HAP-1 (cell line): ENCODE measurements around the gene SFXN1.
A peak's percentile ranks its signal among the peaks of the same experiment; 100 is the strongest.

Experiments
- DNase-seq, 2 experiments: peaks; one replicate each; pipeline ENCODE4 v3.0.0-alpha.2; 2016 to 2020; ENCODE audit warnings: low spot score in 2 of 2
- H3K27me3 ChIP-seq: fragments of 250-450 bp; sonication (Bioruptor Pico); 2 replicates; pipeline ENCODE4 v1.5.1; 2020; ENCODE audit warnings: low read depth, mild to moderate bottlenecking, moderate library complexity
- H3K36me3 ChIP-seq: fragments of 250-450 bp; sonication (Bioruptor Pico); replicated peaks from 2 replicates; pipeline ENCODE4 v1.5.1; 2020; ENCODE audit warnings: mild to moderate bottlenecking
- H3K4me1 ChIP-seq: fragments of 250-450 bp; sonication (Bioruptor Pico); 2 replicates; pipeline ENCODE4 v1.5.1; 2020; ENCODE audit warnings: mild to moderate bottlenecking
- H3K4me3 ChIP-seq: fragments of 250-450 bp; sonication (Bioruptor Pico); 2 replicates; pipeline ENCODE4 v1.5.1; 2020; ENCODE audit warnings: mild to moderate bottlenecking, moderate library complexity
- H3K9me3 ChIP-seq: fragments of 250-450 bp; sonication (Bioruptor Pico); 2 replicates; pipeline ENCODE4 v1.5.1; 2020; ENCODE audit warnings: mild to moderate bottlenecking, moderate library complexity
- in situ Hi-C: fragments of 300-500 bp; cut with MboI; formaldehyde crosslinking; loops from 3 replicates; pipeline ENCODE4 v1.14.3; 2020; ENCODE audit warnings: low sequenced_read_pairs, inconsistent platforms, mixed read lengths

Gene SFXN1

DNA sequence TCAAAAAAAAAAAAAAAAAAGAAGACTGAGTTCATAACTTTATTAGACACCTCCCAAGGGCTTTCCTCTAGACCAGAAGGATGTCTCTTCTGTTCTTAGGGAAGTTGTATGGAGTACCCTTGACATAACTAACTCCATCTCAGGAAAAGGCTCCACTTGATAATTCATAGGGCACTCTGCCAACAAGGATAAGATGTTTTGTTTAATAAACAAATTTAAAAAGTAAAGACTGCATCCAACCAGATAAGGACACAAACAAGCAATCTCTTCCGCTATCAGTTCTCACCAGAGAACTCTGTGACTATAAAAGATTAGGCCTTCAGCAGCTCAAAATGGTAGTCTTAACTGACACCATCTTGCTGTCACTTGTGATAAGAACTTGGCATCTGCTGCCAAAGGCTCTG lies 65.8 kb downstream of the SFXN1 start:
- DNase-seq, result no peak
- Histone ChIP-seq H3K36me3 (no peaks in the 10 kb centered on the region), H3K4me3 (no peak overlapping the region), H3K4me1 (peaks cover 14% of the 10 kb centered on the region), H3K27me3 (peaks cover 43% of the 10 kb centered on the region), H3K9me3 (no peaks in the 10 kb centered on the region)
- in situ Hi-C loops, result loop anchor here (5.0 kb wide), 1 partner anchor 173 kb away; no protein-coding TSS in a partner anchor

DNA sequence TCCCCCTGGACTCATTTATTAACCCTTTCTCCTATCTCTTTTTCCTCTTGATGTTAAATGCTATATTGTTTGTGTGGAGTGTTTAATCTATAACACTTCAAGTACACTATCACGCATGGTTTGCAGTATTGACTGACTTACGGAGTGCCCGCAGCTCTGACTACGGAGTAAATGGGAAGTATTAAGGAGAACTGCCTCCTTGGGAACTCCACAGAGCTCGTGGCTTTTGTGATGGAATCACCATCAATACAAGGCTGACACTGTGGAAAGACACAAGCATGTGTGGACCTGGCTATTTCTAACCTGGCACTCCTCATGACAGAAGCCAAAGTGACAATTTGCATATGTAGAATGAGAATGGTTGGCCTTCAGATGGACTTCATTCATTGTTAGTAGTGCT lies 66.2 kb downstream of the SFXN1 start:
- no peaks in the 10 kb centered on the region for H3K36me3 ChIP-seq
- H3K27me3 ChIP-seq, result peaks cover 46% of the 10 kb centered on the region
- in situ Hi-C loops, result loop anchor here (5.0 kb wide), 1 partner anchor 173 kb away; no protein-coding TSS in a partner anchor
- no peak for DNase-seq
- H3K9me3 ChIP-seq, result no peaks in the 10 kb centered on the region
- H3K4me1 ChIP-seq, result peaks cover 14% of the 10 kb centered on the region
- H3K4me3 ChIP-seq, result no peak overlapping the region

DNA sequence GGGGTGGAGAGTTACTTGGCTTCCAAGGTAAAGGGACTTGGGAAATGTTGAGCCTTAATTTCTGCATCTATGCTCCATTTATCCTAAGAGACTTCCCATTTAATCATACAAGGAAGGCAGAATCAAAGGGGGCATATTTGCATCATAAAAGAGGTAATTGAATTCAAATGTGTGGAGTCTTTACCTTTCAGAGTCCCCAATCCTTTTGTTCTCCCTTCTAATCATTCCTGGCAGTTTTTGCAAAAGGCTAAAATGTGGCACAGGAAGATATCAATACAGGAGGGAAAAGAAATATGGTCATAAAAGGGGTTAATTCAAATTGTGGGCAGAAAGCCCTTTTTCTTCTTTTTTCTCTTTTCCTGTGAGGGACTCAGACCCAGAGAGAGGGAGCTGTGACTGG lies 69.5 kb downstream of the SFXN1 start:
- no peak overlapping the region for H3K4me3 ChIP-seq
- H3K4me1 ChIP-seq, result peaks cover 14% of the 10 kb centered on the region
- H3K27me3 ChIP-seq, result peaks cover 69% of the 10 kb centered on the region
- no peaks in the 10 kb centered on the region for H3K36me3 ChIP-seq
- no peaks in the 10 kb centered on the region for H3K9me3 ChIP-seq
- in situ Hi-C loops, result no loop called here
- peak in 1 of 2 experiments; percentile 91 for DNase-seq

DNA sequence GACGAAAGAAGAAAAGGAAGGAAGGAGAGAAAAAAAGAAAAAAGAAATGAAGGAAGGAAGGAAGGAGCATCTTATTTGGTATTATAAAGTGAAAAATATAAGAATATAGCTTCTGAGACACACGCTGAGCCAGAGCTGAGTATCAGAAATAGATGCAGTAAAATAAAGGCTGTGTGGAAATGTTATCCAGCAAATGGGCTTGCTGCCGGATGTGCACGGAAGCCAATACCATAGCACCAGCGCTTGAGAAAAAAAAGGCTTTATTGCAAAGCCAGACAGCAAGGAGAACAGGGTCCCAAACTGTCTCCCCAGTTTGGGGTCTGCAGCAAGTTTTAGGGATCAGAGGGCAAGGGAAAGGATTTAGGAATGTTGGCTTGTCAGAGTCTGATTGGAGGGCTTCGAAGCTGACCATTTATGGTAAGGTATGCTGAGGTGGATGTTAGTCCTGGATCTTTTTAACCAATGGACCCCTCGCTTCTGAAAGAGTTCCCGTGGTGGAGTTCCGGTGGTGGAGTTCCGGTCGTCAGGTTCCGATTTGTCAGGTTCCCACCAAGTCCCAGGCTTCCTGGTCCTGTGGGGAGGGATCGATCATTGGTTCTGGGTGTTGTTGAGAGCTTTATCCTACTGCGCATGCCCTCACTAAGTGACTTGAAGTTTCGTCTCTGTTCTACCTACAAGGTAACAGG lies 70.4 kb downstream of the SFXN1 start:
- Histone ChIP-seq H3K27me3 (peaks cover 66% of the 10 kb centered on the region), H3K4me3 (no peak overlapping the region), H3K4me1 (peaks cover 14% of the 10 kb centered on the region), H3K36me3 (no peaks in the 10 kb centered on the region), H3K9me3 (no peaks in the 10 kb centered on the region)
- DNase-seq, result no peak
- in situ Hi-C loops, result no loop called here

DNA sequence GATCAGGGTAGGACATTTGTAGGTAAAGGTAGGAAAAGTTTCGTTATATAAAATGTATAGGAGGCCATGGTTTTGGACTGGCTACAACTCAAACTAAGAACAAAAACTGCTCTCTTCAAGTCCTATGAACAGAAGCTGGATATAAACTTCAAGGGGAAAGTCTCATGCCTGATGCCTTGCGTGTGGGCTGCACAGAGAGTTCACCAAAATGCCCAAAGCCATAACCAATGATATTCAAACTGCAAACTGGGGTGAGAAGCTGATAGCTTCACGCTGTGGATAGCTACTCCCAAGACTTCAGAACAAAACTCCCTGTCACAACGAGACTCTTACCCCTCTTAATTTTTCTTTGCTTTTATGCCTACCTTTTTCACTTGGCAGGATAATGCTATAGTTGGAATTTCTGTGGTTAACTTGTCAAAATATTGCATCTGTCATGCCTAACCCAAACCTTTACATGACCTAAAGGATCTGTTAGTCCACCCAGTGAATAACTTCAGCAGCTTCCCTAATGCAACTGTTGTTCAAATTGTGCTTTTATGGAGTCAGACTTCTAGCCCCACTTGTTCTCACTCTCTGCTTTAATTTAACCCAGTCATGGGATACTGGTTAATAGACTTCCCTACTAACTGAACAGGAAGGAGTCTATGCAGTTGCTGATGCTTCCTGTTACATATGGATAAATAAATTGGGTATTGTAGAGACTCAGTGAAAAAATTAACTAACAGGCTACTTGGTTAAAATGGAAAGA lies 71.9 kb downstream of the SFXN1 start:
- Histone ChIP-seq H3K4me3 (no peak overlapping the region), H3K4me1 (peaks cover 14% of the 10 kb centered on the region), H3K9me3 (0 out of 2 replicates have a peak, but pooled peaks cover 2% of the 10 kb centered on the region), H3K36me3 (no peaks in the 10 kb centered on the region), H3K27me3 (peaks cover 62% of the 10 kb centered on the region)
- in situ Hi-C loops, result no loop called here
- no peak for DNase-seq

DNA sequence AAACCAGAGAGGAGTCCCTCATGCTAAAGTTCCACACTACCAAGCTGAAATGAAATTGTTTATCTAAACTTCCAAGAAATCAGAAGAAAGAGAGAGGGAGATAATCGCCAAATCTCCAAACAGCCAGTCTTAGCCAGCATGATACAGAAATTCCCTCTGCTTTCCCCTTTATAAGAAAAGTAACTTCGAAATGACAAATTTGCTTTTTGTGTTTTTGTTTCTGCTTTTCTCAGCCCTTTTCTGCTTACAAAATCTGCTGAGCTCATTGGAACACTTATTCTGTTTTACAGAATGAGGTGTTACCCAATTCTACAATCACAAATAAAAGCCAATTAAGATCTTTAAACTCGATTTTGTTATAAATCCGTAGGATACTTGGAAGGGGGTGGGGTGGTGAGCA lies 72.9 kb downstream of the SFXN1 start:
- Histone ChIP-seq H3K9me3 (0 out of 2 replicates have a peak, but pooled peaks cover 2% of the 10 kb centered on the region), H3K4me3 (no peak overlapping the region), H3K4me1 (peaks cover 14% of the 10 kb centered on the region), H3K27me3 (peaks cover 56% of the 10 kb centered on the region), H3K36me3 (no peaks in the 10 kb centered on the region)
- no peak for DNase-seq
- in situ Hi-C loops, result no loop called here

DNA sequence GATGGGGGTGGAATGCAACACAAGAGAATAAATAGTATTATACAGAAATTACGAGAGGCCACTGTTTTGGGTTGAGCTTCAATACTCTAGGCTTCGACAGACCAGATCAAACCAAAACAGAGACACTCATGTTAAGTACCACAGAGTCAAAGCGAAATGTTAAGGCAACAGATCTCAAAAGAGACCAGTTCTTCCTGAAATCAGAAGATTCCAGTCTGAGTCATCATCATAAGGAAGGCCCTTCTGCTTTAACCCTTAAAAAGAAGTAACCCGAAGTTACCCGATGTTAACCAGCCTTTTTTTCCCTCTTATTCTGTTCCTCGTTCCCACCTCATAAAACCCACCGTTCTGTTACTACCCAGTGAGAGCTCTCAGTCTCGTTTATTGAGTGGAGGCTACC lies 75.9 kb downstream of the SFXN1 start:
- Histone ChIP-seq H3K36me3 (no peaks in the 10 kb centered on the region), H3K9me3 (0 out of 2 replicates have a peak, but pooled peaks cover 2% of the 10 kb centered on the region), H3K4me3 (no peak overlapping the region), H3K4me1 (no peaks in the 10 kb centered on the region), H3K27me3 (peaks cover 35% of the 10 kb centered on the region)
- in situ Hi-C loops, result no loop called here
- DNase-seq, result no peak

DNA sequence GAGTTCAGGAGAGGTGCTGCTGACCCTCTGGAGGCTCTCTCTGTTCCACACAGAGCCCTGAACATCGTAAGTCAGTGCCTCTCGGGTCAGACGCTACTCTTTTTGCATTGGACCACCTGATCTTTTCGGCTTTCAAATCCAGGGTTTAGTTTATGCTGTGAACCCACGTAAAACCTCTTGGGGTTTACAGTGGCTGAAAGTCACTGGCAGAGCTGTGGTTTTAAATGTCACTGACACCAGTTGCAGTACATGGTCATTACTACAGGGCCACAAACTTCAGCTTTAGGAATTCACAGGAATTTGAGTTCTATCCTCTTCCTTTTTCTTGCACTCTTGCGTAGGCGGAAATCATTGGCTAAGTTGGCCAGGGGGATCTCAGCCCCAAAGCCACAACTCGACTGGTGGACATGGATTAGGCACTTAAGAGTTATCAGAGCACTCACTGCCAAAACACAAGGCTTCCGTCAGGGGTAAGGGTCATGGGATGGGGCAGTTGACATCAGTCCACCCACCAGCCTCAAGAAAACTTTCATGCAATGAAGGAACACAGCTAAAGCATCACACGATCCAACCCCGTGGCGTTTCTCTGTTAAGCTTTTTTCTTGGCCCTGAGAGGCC lies 76.9 kb downstream of the SFXN1 start:
- Histone ChIP-seq H3K4me1 (no peaks in the 10 kb centered on the region), H3K4me3 (no peak overlapping the region), H3K9me3 (0 out of 2 replicates have a peak, but pooled peaks cover 2% of the 10 kb centered on the region), H3K36me3 (no peaks in the 10 kb centered on the region), H3K27me3 (peaks cover 28% of the 10 kb centered on the region)
- in situ Hi-C loops, result no loop called here
- no peak for DNase-seq

DNA sequence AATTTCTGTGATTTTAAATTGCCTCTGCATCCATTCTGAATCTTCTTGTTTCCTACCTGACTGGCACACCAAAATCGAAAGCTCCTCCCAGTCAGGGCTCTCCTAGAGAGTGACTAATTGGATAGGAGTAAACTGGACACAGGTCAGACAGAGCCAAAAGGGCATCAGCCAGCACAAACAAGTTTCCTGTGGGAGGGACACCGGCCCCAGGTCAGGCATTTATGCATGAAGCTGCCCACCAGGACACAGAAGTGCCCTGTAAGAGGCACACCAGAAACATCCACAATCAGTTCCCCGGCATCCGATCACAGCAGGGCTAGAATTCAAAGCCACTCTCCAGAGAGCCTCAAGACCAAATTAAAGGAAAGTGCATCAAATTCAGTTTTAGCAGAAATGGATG lies 78.4 kb downstream of the SFXN1 start:
- Histone ChIP-seq H3K4me3 (no peak overlapping the region), H3K27me3 (peaks cover 24% of the 10 kb centered on the region), H3K4me1 (no peaks in the 10 kb centered on the region), H3K36me3 (no peaks in the 10 kb centered on the region), H3K9me3 (0 out of 2 replicates have a peak, but pooled peaks cover 2% of the 10 kb centered on the region)
- in situ Hi-C loops, result no loop called here
- no peak for DNase-seq

DNA sequence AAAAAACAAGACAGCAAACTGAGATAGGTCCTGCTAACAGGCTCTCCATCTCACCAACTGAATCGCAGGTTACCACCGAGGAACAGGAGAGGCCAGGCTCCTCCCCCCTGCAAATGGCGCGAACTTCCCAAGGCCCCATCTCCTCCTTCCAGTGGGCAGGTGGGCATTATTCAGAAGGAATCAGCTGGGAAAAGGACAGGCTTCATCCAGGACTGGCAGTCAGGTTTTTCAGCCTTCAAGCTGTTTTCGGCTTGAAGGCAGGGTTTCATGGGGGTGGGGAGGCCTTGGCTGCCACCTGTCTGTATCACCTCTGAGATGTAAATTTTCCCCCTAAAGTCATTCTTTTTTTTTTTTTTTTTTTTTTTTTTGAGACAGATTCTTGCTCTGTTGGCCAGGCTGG lies 79.4 kb downstream of the SFXN1 start:
- Histone ChIP-seq H3K4me1 (no peaks in the 10 kb centered on the region), H3K36me3 (no peaks in the 10 kb centered on the region), H3K27me3 (peaks cover 26% of the 10 kb centered on the region), H3K9me3 (0 out of 2 replicates have a peak, but pooled peaks cover 2% of the 10 kb centered on the region), H3K4me3 (no peak overlapping the region)
- in situ Hi-C loops, result no loop called here
- DNase-seq, result no peak

DNA sequence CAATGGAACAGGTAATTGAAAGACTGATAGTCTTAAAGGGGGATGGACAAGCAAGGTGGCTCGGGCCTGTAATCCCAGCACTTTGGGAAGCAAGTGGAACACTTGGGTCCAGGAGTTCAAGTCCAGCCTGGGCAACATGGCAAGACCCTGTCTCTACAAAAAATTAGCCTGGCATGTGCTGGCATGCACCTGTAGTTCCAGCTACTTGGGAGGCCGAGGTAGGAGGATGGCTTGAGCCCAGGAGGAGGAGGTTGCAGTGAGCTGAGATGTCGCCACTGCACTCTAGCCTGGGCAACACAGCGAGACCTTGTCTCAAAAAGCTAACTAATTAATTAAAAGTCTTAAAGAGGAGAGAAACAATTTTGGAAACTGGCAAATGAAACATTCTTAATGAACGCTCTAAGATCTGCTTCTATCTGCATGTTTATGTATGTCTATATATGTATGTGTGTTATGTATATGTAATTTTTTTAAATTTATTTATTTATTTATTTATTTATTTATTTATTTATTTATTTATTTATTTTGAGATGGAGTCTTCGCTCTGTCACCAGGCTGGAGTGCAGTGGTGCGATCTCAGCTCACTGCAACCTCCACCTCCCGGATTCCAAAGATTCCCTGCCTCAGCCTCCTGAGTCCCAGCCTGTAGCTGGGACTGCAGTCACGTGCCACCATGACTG lies 80.6 kb downstream of the SFXN1 start:
- no peak for DNase-seq
- no peak overlapping the region for H3K4me3 ChIP-seq
- peaks cover 34% of the 10 kb centered on the region for H3K27me3 ChIP-seq
- in situ Hi-C loops, result no loop called here
- 0 out of 2 replicates have a peak, but pooled peaks cover 2% of the 10 kb centered on the region for H3K9me3 ChIP-seq
- H3K36me3 ChIP-seq, result no peaks in the 10 kb centered on the region
- H3K4me1 ChIP-seq, result no peaks in the 10 kb centered on the region

DNA sequence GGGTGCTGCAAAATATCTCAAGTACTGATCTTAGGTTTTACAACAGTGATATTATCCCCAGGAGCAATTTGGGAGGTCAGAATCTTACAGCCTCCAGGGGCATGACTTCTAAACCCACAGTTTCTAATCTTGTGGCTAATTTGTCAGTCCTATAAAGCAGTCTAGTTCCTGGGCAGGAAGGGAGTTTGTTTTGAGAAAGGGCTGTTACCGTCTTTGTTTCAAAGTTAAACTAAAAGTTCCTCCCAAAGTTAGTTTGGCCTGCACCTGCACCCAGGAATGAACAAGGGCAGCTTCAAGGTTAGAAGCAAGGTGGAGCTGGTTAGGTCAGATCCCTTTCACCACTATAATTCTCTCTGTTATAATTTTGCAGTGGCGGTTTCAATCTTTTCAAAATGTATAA lies 81.7 kb downstream of the SFXN1 start:
- Histone ChIP-seq H3K4me1 (no peaks in the 10 kb centered on the region), H3K4me3 (no peak overlapping the region), H3K36me3 (no peaks in the 10 kb centered on the region), H3K27me3 (peaks cover 39% of the 10 kb centered on the region), H3K9me3 (no peaks in the 10 kb centered on the region)
- DNase-seq, result no peak
- in situ Hi-C loops, result no loop called here

DNA sequence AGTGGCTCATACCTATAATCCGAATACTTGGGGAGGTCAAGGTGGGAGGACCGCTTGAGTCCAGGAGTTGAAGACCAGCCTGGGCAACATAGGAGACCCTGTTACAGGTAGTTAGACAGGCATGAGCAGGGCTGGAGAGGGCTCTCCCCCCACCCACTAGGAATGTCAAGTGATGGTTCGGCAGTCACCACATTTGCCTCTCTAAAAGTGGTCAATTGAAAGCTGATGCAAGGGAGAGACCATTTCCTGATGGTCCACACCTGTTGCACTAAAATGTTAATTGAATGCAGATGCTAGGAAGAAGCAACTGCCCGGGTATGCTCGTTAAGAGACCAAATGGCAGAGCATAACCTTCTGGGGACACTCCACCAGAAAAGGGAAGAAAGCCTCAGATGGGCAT lies 82.7 kb downstream of the SFXN1 start:
- no peak for DNase-seq
- in situ Hi-C loops, result no loop called here
- H3K36me3 ChIP-seq, result no peaks in the 10 kb centered on the region
- H3K4me3 ChIP-seq, result no peak overlapping the region
- H3K27me3 ChIP-seq, result peaks cover 49% of the 10 kb centered on the region
- no peaks in the 10 kb centered on the region for H3K9me3 ChIP-seq
- no peaks in the 10 kb centered on the region for H3K4me1 ChIP-seq
